DLD1 (cell line): Measurements from ENCODE around the gene ACACA.
"Not testable (repeated sequence)": the region's sequence is repeated elsewhere in the genome, so short reads cannot be mapped to it uniquely, and the experiment has no call there.

Experiments
- in situ Hi-C: cut with HindIII; loops from 2 replicates; pipeline ENCODE4 v1.10.0; 2017; ENCODE audit warnings: low sequenced_read_pairs

Gene ACACA

GRCh38 chr17:37356796-37357569 lies 49.7 kb downstream of the ACACA start:
- in situ Hi-C loops = not testable (repeated sequence)

GRCh38 chr17:37346863-37347402 lies 59.7 kb downstream of the ACACA start:
- in situ Hi-C loops = not testable (repeated sequence)

- in situ Hi-C loops = no loop called here
Observed at GRCh38 chr17:37344519-37344918, 62.1 kb downstream of the ACACA start.

- in situ Hi-C loops = no loop called here
Observed at GRCh38 chr17:37342589-37342988, 64.0 kb downstream of the ACACA start.

GRCh38 chr17:37340804-37341203 lies 65.8 kb downstream of the ACACA start:
- in situ Hi-C loops = no loop called here

GRCh38 chr17:37339321-37339720 lies 67.3 kb downstream of the ACACA start:
- in situ Hi-C loops = no loop called here

- in situ Hi-C loops = no loop called here
Observed at GRCh38 chr17:37338847-37339246, 67.8 kb downstream of the ACACA start.

GRCh38 chr17:37327341-37328090 lies 79.1 kb downstream of the ACACA start:
- in situ Hi-C loops = no loop called here

- in situ Hi-C loops = no loop called here
Observed at GRCh38 chr17:37322826-37323561, 83.6 kb downstream of the ACACA start.

- in situ Hi-C loops = no loop called here
Observed at GRCh38 chr17:37322106-37322505, 84.5 kb downstream of the ACACA start.

- in situ Hi-C loops = no loop called here
Observed at GRCh38 chr17:37318931-37319594, 87.6 kb downstream of the ACACA start.

GRCh38 chr17:37317867-37318266 lies 88.8 kb downstream of the ACACA start:
- in situ Hi-C loops = no loop called here

GRCh38 chr17:37315601-37316000 lies 91.0 kb downstream of the ACACA start:
- in situ Hi-C loops = no loop called here

- in situ Hi-C loops = no loop called here
Observed at GRCh38 chr17:37312137-37312923, 94.3 kb downstream of the ACACA start.

- in situ Hi-C loops = no loop called here
Observed at GRCh38 chr17:37310940-37311339, 95.7 kb downstream of the ACACA start.

- in situ Hi-C loops = no loop called here
Observed at GRCh38 chr17:37309051-37309450, 97.6 kb downstream of the ACACA start.

GRCh38 chr17:37305406-37305905 lies 101.2 kb downstream of the ACACA start:
- in situ Hi-C loops = no loop called here

GRCh38 chr17:37301288-37301687 lies 105.3 kb downstream of the ACACA start:
- in situ Hi-C loops = no loop called here

GRCh38 chr17:37300683-37301082 lies 106.0 kb downstream of the ACACA start:
- in situ Hi-C loops = no loop called here
